ENCODE results near the gene TRPM2. TPM values are rescaled to one million over a fixed set of nuclear protein-coding genes. Genes with fewer than 3 reads are reported as not detected.

The TRPM2 gene
- total RNA-seq, 1 donor from 2014 or later, result 2.9 TPM

- no peak for DNase-seq (ENCODE audit: low spot score)
Measured at GRCh38 chr21:44482581-44483287, 129.3 kb downstream of the TRPM2 start.

GRCh38 chr21:44483288-44484237, 130.1 kb downstream of the TRPM2 start:
- DNase-seq (ENCODE audit: low spot score), result no peak

- no peak for DNase-seq (ENCODE audit: low spot score)
Measured at GRCh38 chr21:44484498-44485253, 131.3 kb downstream of the TRPM2 start.

- no peak for DNase-seq (ENCODE audit: low spot score)
Measured at GRCh38 chr21:44485254-44485793, 131.9 kb downstream of the TRPM2 start.

GRCh38 chr21:44485796-44486195, 132.4 kb downstream of the TRPM2 start:
- DNase-seq (ENCODE audit: low spot score), result no peak

GRCh38 chr21:44486302-44486701, 132.9 kb downstream of the TRPM2 start:
- no peak for DNase-seq (ENCODE audit: low spot score)

- DNase-seq (ENCODE audit: low spot score), result no peak
Measured at GRCh38 chr21:44487831-44488230, 134.4 kb downstream of the TRPM2 start.

GRCh38 chr21:44489962-44490361, 136.5 kb downstream of the TRPM2 start:
- DNase-seq (ENCODE audit: low spot score), result no peak

- DNase-seq (ENCODE audit: low spot score), result no peak
Measured at GRCh38 chr21:44490405-44490804, 137.0 kb downstream of the TRPM2 start.

- DNase-seq (ENCODE audit: low spot score), result no peak
Measured at GRCh38 chr21:44490816-44491215, 137.4 kb downstream of the TRPM2 start.

Other genes starting within 250 kb of the TRPM2 start
- gene PWP2, start 246.2 kb upstream of the TRPM2 start, total RNA-seq (ENCODE audit: insufficient read depth, low replicate concordance), result 3.6 TPM
- gene GATD3, start 219.9 kb upstream of the TRPM2 start, total RNA-seq (ENCODE audit: insufficient read depth, low replicate concordance), result 0.48 TPM
- gene ICOSLG, start 112.7 kb upstream of the TRPM2 start, total RNA-seq (ENCODE audit: insufficient read depth, low replicate concordance), result 1.9 TPM
- gene DNMT3L, start 91.7 kb upstream of the TRPM2 start, total RNA-seq (ENCODE audit: insufficient read depth, low replicate concordance), result not detected
- 0.72 TPM for gene AIRE, start 67.7 kb upstream of the TRPM2 start, total RNA-seq (ENCODE audit: insufficient read depth, low replicate concordance)
- 157 TPM for gene PFKL, start 53.6 kb upstream of the TRPM2 start, total RNA-seq (ENCODE audit: insufficient read depth, low replicate concordance)
- gene CFAP410, start 14.2 kb upstream of the TRPM2 start, total RNA-seq (ENCODE audit: insufficient read depth, low replicate concordance), result 14.4 TPM
- 4.3 TPM for gene LRRC3, start 101.9 kb downstream of the TRPM2 start, total RNA-seq (ENCODE audit: insufficient read depth, low replicate concordance)
- not detected for gene KRTAP10-1, start 186.6 kb downstream of the TRPM2 start, total RNA-seq (ENCODE audit: insufficient read depth, low replicate concordance)
- gene KRTAP10-2, start 197.9 kb downstream of the TRPM2 start, total RNA-seq (ENCODE audit: insufficient read depth, low replicate concordance), result not detected
- not detected for gene KRTAP10-3, start 205.2 kb downstream of the TRPM2 start, total RNA-seq (ENCODE audit: insufficient read depth, low replicate concordance)
- gene KRTAP10-4, start 220.1 kb downstream of the TRPM2 start, total RNA-seq (ENCODE audit: insufficient read depth, low replicate concordance), result 4.8 TPM
- gene KRTAP10-5, start 227.0 kb downstream of the TRPM2 start, total RNA-seq (ENCODE audit: insufficient read depth, low replicate concordance), result not detected
- not detected for gene KRTAP10-6, start 238.9 kb downstream of the TRPM2 start, total RNA-seq (ENCODE audit: insufficient read depth, low replicate concordance)
- not detected for gene KRTAP10-7, start 247.0 kb downstream of the TRPM2 start, total RNA-seq (ENCODE audit: insufficient read depth, low replicate concordance)